SK-N-SH treated with all-trans-retinoic acid at 6 μM for 48 hours (cell line): ENCODE data around the gene FAF1.
A peak's percentile ranks its signal among the peaks of the same experiment; 100 is the strongest.

Experiments
- ATAC-seq: fragments of 200-7000 bp; cut with Tn5 transposase; 3 replicates; pipeline ENCODE4 v1.9.1; 2020; ENCODE audit warnings: mild to moderate bottlenecking, moderate library complexity
- ARNTL ChIP-seq: fragments of 450-650 bp; formaldehyde crosslinking; IDR thresholded peaks from 2 replicates; pipeline ENCODE4 v1.5.0; 2020; ENCODE audit warnings: low read depth, mild to moderate bottlenecking, moderate library complexity, borderline replicate concordance
- CREB5 ChIP-seq: fragments of 250-450 bp; sonication (Bioruptor Pico); IDR thresholded peaks from 2 replicates; pipeline ENCODE4 v1.5.1; 2020; ENCODE audit warnings: low read depth, mild to moderate bottlenecking, moderate library complexity
- CSRNP3 ChIP-seq: fragments of 250-450 bp; sonication (Bioruptor Pico); IDR thresholded peaks from 2 replicates; pipeline ENCODE4 v1.5.1; 2021; ENCODE audit warnings: mild to moderate bottlenecking, moderate library complexity
- ESRRG ChIP-seq: fragments of 250-450 bp; sonication (Bioruptor Pico); IDR thresholded peaks from 2 replicates; pipeline ENCODE4 v1.6.1; 2021; ENCODE audit warnings: mild to moderate bottlenecking
- GLIS3 ChIP-seq: fragments of 250-450 bp; sonication (Bioruptor Pico); IDR thresholded peaks from 2 replicates; pipeline ENCODE4 v1.5.0; 2020; ENCODE audit warnings: mild to moderate bottlenecking, moderate library complexity
- ISL1 ChIP-seq: fragments of 250-450 bp; sonication (Bioruptor Pico); IDR thresholded peaks from 2 replicates; pipeline ENCODE4 v2.1.2; 2022; ENCODE audit warnings: mild to moderate bottlenecking, moderate library complexity
- OSR1 ChIP-seq: fragments of 250-450 bp; sonication (Bioruptor Pico); IDR thresholded peaks from 2 replicates; pipeline ENCODE4 v1.8.0; 2022; ENCODE audit warnings: moderate library complexity, mild to moderate bottlenecking, inconsistent platforms
- PATZ1 ChIP-seq: fragments of 250-450 bp; sonication (Bioruptor Pico); IDR thresholded peaks from 2 replicates; pipeline ENCODE4 v1.8.0; 2020; ENCODE audit warnings: mild to moderate bottlenecking, moderate library complexity, borderline replicate concordance
- POU6F1 ChIP-seq: fragments of 250-450 bp; sonication (Bioruptor Pico); IDR thresholded peaks from 2 replicates; pipeline ENCODE4 v1.8.0; 2021; ENCODE audit warnings: low read depth, mild to moderate bottlenecking, moderate library complexity, borderline replicate concordance
- PPARA ChIP-seq: fragments of 250-450 bp; sonication (Bioruptor Pico); IDR thresholded peaks from 2 replicates; pipeline ENCODE4 v1.5.0; 2020; ENCODE audit warnings: mild to moderate bottlenecking, borderline replicate concordance
- RARB ChIP-seq: fragments of 250-450 bp; sonication (Bioruptor Pico); IDR thresholded peaks from 2 replicates; pipeline ENCODE4 v1.8.0; 2021; ENCODE audit warnings: mild to moderate bottlenecking, moderate library complexity
- SNAI2 ChIP-seq: fragments of 250-450 bp; sonication (Bioruptor Pico); IDR thresholded peaks from 2 replicates; pipeline ENCODE4 v1.5.0; 2020; ENCODE audit warnings: mild to moderate bottlenecking, moderate library complexity
- TCF4 ChIP-seq: fragments of 250-450 bp; sonication (Bioruptor Pico); IDR thresholded peaks from 2 replicates; pipeline ENCODE4 v1.8.0; 2021; ENCODE audit warnings: mild to moderate bottlenecking, moderate library complexity, borderline replicate concordance
- TOX ChIP-seq: fragments of 250-450 bp; sonication (Bioruptor Pico); IDR thresholded peaks from 2 replicates; pipeline ENCODE4 v1.8.0; 2021; ENCODE audit warnings: mild to moderate bottlenecking, moderate library complexity, borderline replicate concordance
- TSHZ2 ChIP-seq: fragments of 250-450 bp; sonication (Bioruptor Pico); IDR thresholded peaks from 2 replicates; pipeline ENCODE4 v1.5.0; 2020; ENCODE audit warnings: mild to moderate bottlenecking, moderate library complexity
- ZC3H10 ChIP-seq: fragments of 250-450 bp; sonication (Bioruptor Pico); IDR thresholded peaks from 2 replicates; pipeline ENCODE4 v1.5.1; 2021; ENCODE audit warnings: mild to moderate bottlenecking, moderate library complexity
- ZFP3 ChIP-seq: fragments of 250-450 bp; sonication (Bioruptor Pico); IDR thresholded peaks from 2 replicates; pipeline ENCODE4 v1.5.0; 2020; ENCODE audit warnings: mild to moderate bottlenecking, moderate library complexity
- ZNF70 ChIP-seq: fragments of 450-650 bp; formaldehyde crosslinking; IDR thresholded peaks from 2 replicates; pipeline ENCODE4 v1.5.0; 2020; ENCODE audit warnings: mild to moderate bottlenecking, moderate library complexity
- ZNF8 ChIP-seq: fragments of 450-650 bp; formaldehyde crosslinking; IDR thresholded peaks from 2 replicates; pipeline ENCODE4 v1.5.0; 2020; ENCODE audit warnings: mild to moderate bottlenecking, moderate library complexity

The FAF1 gene

GRCh38 chr1:50982611-50983010 is 22.5 kb upstream of the FAF1 start:
- no peak for TF ChIP-seq SNAI2 (CRISPR knock-in tag)
- ATAC-seq: no peak

- ATAC-seq: peak; percentile 21
- TF ChIP-seq CSRNP3 (CRISPR knock-in tag) (no peak), POU6F1 (no peak), ESRRG (CRISPR knock-in tag) (no peak), GLIS3 (CRISPR knock-in tag) (no peak), PPARA (CRISPR knock-in tag) (no peak), ZNF8 (CRISPR knock-in tag) (no peak), ZC3H10 (CRISPR knock-in tag) (no peak), OSR1 (no peak)
Measured at GRCh38 chr1:50981741-50982140, 21.7 kb upstream of the FAF1 start.

- ATAC-seq: no peak
- no peak for TF ChIP-seq RARB (CRISPR knock-in tag)
- no peak for TF ChIP-seq ZC3H10 (CRISPR knock-in tag)
- no peak for TF ChIP-seq ZNF70 (CRISPR knock-in tag)
- TF ChIP-seq TCF4 (CRISPR knock-in tag): no peak
- TF ChIP-seq ISL1: no peak
- no peak for TF ChIP-seq ARNTL (CRISPR knock-in tag)
- no peak for TF ChIP-seq PATZ1 (CRISPR knock-in tag)
- TF ChIP-seq PPARA (CRISPR knock-in tag): no peak
- no peak for TF ChIP-seq POU6F1
- TF ChIP-seq TSHZ2 (CRISPR knock-in tag): no peak
- no peak for TF ChIP-seq ZFP3 (CRISPR knock-in tag)
- no peak for TF ChIP-seq ESRRG (CRISPR knock-in tag)
- no peak for TF ChIP-seq TOX (CRISPR knock-in tag)
- no peak for TF ChIP-seq CREB5 (CRISPR knock-in tag)
Measured at GRCh38 chr1:50980505-50980904, 20.4 kb upstream of the FAF1 start.
